Neural progenitor cell (in vitro differentiated cells): ENCODE results near the gene TBC1D3I. TPM values are rescaled to one million over a fixed set of nuclear protein-coding genes. Genes with fewer than 3 reads are reported as not detected.
"Not testable (repeated sequence)": the region's sequence is repeated elsewhere in the genome, so short reads cannot be mapped to it uniquely, and the experiment has no call there.

Source experiments
- DNase-seq: peaks from one replicate; pipeline ENCODE4 v3.0.0-alpha.2; 2016; ENCODE audit warnings: low spot score
- H2AFZ ChIP-seq: fragments of 200-600 bp; sonication (generic); replicated peaks from 2 replicates; pipeline ENCODE4 v1.6.1; 2016; ENCODE audit warnings: antibody characterized with exemption
- H3F3A ChIP-seq: fragments of 200-600 bp; sonication (generic); 2 replicates; pipeline ENCODE4 v1.6.1; 2016; ENCODE audit warnings: antibody characterized with exemption, low read depth
- H3K27ac ChIP-seq: fragments of 200-600 bp; sonication (generic); 2 replicates; pipeline ENCODE4 v1.5.1; 2016; ENCODE audit warnings: mild to moderate bottlenecking
- H3K27me3 ChIP-seq: fragments of 200-600 bp; sonication (generic); 2 replicates; pipeline ENCODE4 v1.6.1; 2016; ENCODE audit warnings: mild to moderate bottlenecking, moderate library complexity
- H3K36me3 ChIP-seq: fragments of 200-600 bp; sonication (generic); 2 replicates; pipeline ENCODE4 v1.5.1; 2016
- H3K4me1 ChIP-seq: fragments of 200-600 bp; sonication (generic); 2 replicates; pipeline ENCODE4 v1.6.1; 2016; ENCODE audit warnings: mixed run types
- H3K4me2 ChIP-seq: fragments of 200-600 bp; sonication (generic); 2 replicates; pipeline ENCODE4 v1.6.1; 2016
- H3K4me3 ChIP-seq: fragments of 200-600 bp; sonication (generic); 2 replicates; pipeline ENCODE4 v1.5.1; 2016
- H3K79me2 ChIP-seq: fragments of 200-600 bp; sonication (generic); 2 replicates; pipeline ENCODE4 v1.6.1; 2016; ENCODE audit warnings: low read depth
- H3K9ac ChIP-seq: fragments of 200-600 bp; sonication (generic); 2 replicates; pipeline ENCODE4 v1.6.1; 2016
- H3K9me3 ChIP-seq: fragments of 200-600 bp; sonication (generic); 2 replicates; pipeline ENCODE4 v1.5.1; 2016; ENCODE audit warnings: low read depth
- H4K20me1 ChIP-seq: fragments of 200-600 bp; sonication (generic); 2 replicates; pipeline ENCODE4 v1.6.1; 2016; ENCODE audit warnings: low read depth
- H3K27ac Mint-ChIP-seq: 3 replicates; pipeline ENCODE4 v1.8.0; 2021; ENCODE audit warnings: mixed read lengths
- H3K27me3 Mint-ChIP-seq: 2 replicates; pipeline ENCODE4 v1.8.0; 2022; ENCODE audit warnings: low read depth, mild to moderate bottlenecking, inconsistent platforms, moderate library complexity, mixed read lengths; ENCODE audit not compliant: insufficient read depth
- H3K36me3 Mint-ChIP-seq: 3 replicates; pipeline ENCODE4 v1.8.0; 2021; ENCODE audit warnings: mixed read lengths
- H3K4me1 Mint-ChIP-seq: 3 replicates; pipeline ENCODE4 v1.8.0; 2021; ENCODE audit warnings: mixed read lengths
- H3K4me3 Mint-ChIP-seq: 3 replicates; pipeline ENCODE4 v1.8.0; 2021; ENCODE audit warnings: mild to moderate bottlenecking, moderate library complexity, mixed read lengths
- H3K9me3 Mint-ChIP-seq: 3 replicates; pipeline ENCODE4 v1.8.0; 2020; ENCODE audit warnings: mixed read lengths
- total RNA-seq: library from RNA; depleted of rRNA; stranded (reverse); fragments of >200 nt; gene quantifications from 2 replicates; pipeline ENCODE4 v1.2.3, GENCODE V29; 2015; ENCODE audit warnings: low replicate concordance
- TF ChIP-seq, protein P1 (sequence below): fragments of 200-600 bp; sonication (generic); IDR thresholded peaks from 2 replicates; pipeline ENCODE4 v1.5.1; 2017; ENCODE audit warnings: antibody characterized with exemption, mild to moderate bottlenecking

The TBC1D3I gene
- total RNA-seq, 1 donor from 2014 or later = not detected

DNA sequence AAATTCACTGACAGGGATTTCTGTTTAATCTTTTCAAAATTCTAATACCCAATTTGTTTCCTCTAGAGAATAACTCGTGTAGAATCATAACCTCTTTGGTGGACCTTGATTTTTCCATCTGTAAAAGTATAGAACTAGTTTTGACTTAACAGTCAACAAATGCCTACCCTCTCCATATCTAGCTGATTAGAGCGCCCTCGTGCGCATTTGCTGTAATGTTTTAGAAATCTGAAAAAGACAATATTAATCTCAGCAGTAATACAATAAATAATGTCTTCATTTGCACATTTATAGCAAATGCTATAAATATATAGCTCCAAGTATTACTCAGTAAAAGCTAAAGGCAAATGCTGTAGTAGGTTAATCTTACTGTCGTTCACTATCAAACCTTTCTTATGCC, 34.7 kb downstream of the TBC1D3I start:
- not testable (repeated sequence) for H4K20me1 ChIP-seq, H3K4me1 ChIP-seq, H3K9me3 ChIP-seq, H3K4me2 ChIP-seq, H3K36me3 ChIP-seq, H3K79me2 ChIP-seq, H3F3A ChIP-seq, H3K27ac ChIP-seq, H3K4me3 ChIP-seq, H3K9ac ChIP-seq, H3K27ac Mint-ChIP-seq, H3K27me3 ChIP-seq, H3K4me1 Mint-ChIP-seq, H2AFZ ChIP-seq, DNase-seq, H3K4me3 Mint-ChIP-seq, H3K9me3 Mint-ChIP-seq, H3K36me3 Mint-ChIP-seq, H3K27me3 Mint-ChIP-seq
- TF ChIP-seq, protein P1, sequence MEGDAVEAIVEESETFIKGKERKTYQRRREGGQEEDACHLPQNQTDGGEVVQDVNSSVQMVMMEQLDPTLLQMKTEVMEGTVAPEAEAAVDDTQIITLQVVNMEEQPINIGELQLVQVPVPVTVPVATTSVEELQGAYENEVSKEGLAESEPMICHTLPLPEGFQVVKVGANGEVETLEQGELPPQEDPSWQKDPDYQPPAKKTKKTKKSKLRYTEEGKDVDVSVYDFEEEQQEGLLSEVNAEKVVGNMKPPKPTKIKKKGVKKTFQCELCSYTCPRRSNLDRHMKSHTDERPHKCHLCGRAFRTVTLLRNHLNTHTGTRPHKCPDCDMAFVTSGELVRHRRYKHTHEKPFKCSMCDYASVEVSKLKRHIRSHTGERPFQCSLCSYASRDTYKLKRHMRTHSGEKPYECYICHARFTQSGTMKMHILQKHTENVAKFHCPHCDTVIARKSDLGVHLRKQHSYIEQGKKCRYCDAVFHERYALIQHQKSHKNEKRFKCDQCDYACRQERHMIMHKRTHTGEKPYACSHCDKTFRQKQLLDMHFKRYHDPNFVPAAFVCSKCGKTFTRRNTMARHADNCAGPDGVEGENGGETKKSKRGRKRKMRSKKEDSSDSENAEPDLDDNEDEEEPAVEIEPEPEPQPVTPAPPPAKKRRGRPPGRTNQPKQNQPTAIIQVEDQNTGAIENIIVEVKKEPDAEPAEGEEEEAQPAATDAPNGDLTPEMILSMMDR = peak; percentile 46

DNA sequence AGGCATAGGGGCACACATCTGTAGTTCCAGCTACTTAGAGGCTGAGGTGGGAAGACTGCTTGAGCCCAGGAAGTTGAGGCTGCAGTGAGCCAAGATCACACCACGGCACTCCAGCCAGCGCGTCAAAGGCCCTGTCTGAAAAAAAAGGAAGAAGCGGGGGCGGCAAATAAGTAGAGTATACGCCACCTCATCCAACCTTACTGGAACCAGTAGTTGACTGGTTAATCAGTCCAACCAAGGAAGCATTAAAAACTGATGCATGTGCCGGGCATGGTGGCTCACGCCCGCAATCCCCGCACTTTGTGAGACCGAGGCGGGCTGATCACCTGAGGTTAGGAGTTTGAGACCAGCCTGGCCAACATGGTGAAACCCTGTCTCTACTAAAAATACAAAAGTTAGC, 41.4 kb downstream of the TBC1D3I start:
- H3K9me3 Mint-ChIP-seq = peaks cover 17% of the 10 kb centered on the region
- not testable (repeated sequence) for H3K27ac ChIP-seq, H3K4me3 Mint-ChIP-seq, H2AFZ ChIP-seq, H3K27me3 ChIP-seq, H3K4me3 ChIP-seq, H3K27ac Mint-ChIP-seq, H3K4me2 ChIP-seq, H3K9me3 ChIP-seq, H3K27me3 Mint-ChIP-seq, H3F3A ChIP-seq, DNase-seq, H3K79me2 ChIP-seq, H4K20me1 ChIP-seq, H3K36me3 ChIP-seq, H3K4me1 Mint-ChIP-seq, H3K36me3 Mint-ChIP-seq, H3K9ac ChIP-seq, H3K4me1 ChIP-seq

DNA sequence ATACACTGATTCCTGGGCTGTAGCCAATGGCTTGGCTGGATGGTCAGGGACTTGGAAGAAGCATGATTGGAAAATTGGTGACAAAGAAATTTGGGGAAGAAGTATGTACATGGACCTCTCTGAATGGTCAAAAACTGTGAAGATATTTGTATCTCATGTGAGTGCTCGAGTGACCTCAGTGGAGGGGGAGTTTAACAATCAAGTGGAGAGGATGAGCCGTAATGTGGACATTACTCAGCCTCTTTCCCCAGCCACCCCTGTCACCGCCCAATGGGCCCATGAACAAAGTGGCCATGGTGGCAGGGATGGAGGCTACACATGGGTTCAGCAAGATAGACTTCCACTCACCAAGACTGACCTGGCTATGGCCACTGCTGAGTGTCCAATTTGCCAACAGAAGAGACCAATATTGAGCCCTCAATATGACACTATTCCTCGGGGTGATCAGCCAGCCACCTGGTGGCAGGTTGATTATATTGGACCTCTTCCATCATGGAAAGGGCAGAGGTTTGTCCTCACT, 42.7 kb downstream of the TBC1D3I start:
- H3K27ac Mint-ChIP-seq, H3K4me1 Mint-ChIP-seq, H3K79me2 ChIP-seq, H3K27ac ChIP-seq, H3K27me3 ChIP-seq, H3K4me3 Mint-ChIP-seq, H3K36me3 ChIP-seq, H3K9ac ChIP-seq, DNase-seq, H3K9me3 ChIP-seq, H4K20me1 ChIP-seq, H3K27me3 Mint-ChIP-seq, H3F3A ChIP-seq, H3K4me1 ChIP-seq, H3K4me2 ChIP-seq, H3K4me3 ChIP-seq, H2AFZ ChIP-seq, H3K36me3 Mint-ChIP-seq: not testable (repeated sequence)
- TF ChIP-seq, protein P1 = peak; percentile 7
- H3K9me3 Mint-ChIP-seq = peaks cover 20% of the 10 kb centered on the region

GRCh38 chr17:36220737-36221580, 43.4 kb downstream of the TBC1D3I start:
- not testable (repeated sequence) for H3K79me2 ChIP-seq, H3K9me3 ChIP-seq, H3K36me3 Mint-ChIP-seq, DNase-seq, H3K4me2 ChIP-seq, H3K4me3 ChIP-seq, H3F3A ChIP-seq, H3K27ac Mint-ChIP-seq, H3K4me3 Mint-ChIP-seq, H3K27ac ChIP-seq, H3K9ac ChIP-seq, H3K4me1 Mint-ChIP-seq, H3K36me3 ChIP-seq, H2AFZ ChIP-seq, H3K27me3 Mint-ChIP-seq, H4K20me1 ChIP-seq, H3K4me1 ChIP-seq, H3K27me3 ChIP-seq
- H3K9me3 Mint-ChIP-seq = peaks cover 20% of the 10 kb centered on the region

DNA sequence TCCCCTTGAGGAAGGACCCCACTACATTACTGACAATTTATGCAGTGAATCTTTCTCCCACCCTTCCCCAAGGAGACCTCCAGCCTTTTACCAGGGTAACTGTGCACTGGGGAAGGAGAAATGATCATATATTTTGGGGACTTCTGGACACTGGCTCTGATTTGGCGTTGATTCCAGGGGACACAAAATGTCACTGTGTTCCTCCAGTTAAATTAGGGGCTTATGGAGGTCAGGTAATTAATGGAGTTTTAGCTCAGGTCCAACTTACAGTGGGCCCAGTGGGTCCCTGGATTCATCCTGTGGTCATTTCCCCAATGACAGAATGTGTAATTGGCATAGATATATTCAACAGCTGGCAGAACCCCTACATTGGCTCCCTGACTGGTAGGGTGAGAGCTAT, 44.8 kb downstream of the TBC1D3I start:
- H3K4me2 ChIP-seq, H3K27ac Mint-ChIP-seq, H3K9ac ChIP-seq, H3K27me3 ChIP-seq, H3K36me3 Mint-ChIP-seq, H3K27ac ChIP-seq, H3K4me3 Mint-ChIP-seq, H3K36me3 ChIP-seq, DNase-seq, H3K4me1 ChIP-seq, H3K4me3 ChIP-seq, H4K20me1 ChIP-seq, H3K79me2 ChIP-seq, H3K4me1 Mint-ChIP-seq, H2AFZ ChIP-seq, H3K9me3 ChIP-seq, H3F3A ChIP-seq, H3K27me3 Mint-ChIP-seq: not testable (repeated sequence)
- H3K9me3 Mint-ChIP-seq = peaks cover 20% of the 10 kb centered on the region

DNA sequence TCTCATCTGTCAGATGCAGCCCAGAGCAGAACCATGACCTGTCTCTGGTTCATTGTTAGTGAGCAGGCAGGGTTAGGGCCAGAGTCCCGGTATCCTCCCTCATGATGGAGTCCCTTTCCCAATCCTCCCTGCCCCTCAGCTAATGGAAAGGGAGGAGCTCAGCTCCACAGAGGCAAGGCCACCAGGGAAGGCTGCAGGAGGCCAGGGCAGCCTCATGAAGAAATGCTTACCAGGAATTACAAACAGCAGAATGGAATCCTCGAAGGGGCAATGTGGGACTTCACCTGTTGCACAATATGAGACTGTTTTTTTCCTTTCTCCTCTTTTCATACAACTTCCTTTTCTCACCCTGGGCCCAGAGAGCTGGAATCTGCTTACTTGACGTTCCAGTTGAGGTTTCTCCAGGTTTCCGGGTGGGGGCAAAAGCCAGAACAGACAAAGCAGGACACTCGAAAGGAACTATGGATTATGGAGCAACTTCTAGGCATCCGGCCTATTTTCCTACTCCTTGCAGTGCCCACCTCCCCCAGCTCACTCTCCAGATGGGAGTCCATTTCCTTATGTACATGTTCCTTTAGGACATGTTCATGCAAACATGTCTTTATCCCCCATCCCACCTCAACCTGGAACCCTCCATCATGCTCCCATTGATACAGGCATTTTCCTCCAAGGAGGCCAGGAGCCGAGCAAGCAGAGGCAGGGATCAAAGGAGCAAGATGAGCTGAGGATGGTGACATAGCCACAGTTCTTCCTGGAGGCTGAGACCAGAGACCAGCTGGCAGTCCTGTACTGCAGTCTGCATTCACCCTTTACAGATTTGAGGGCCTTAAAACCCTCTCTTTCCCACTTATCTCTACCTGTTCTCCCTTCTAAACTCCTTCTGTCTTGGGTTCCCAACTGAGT, 48.7 kb downstream of the TBC1D3I start:
- not testable (repeated sequence) for H3K9ac ChIP-seq, H3K36me3 Mint-ChIP-seq, H3K4me3 Mint-ChIP-seq, H3K27ac ChIP-seq, H2AFZ ChIP-seq, H3K4me3 ChIP-seq, H3K4me2 ChIP-seq, H3F3A ChIP-seq, H3K9me3 ChIP-seq, H3K27me3 ChIP-seq, DNase-seq, H4K20me1 ChIP-seq, H3K4me1 ChIP-seq, H3K27ac Mint-ChIP-seq, H3K27me3 Mint-ChIP-seq, H3K36me3 ChIP-seq, H3K79me2 ChIP-seq
- Mint-ChIP-seq H3K9me3 (peaks cover 20% of the 10 kb centered on the region), H3K4me1 (peaks cover 13% of the 10 kb centered on the region)
